Ecto neural progenitor cell (in vitro differentiated cells): Measurements from ENCODE around the gene SH3BGRL.
"Not testable (repeated sequence)": the region's sequence is repeated elsewhere in the genome, so short reads cannot be mapped to it uniquely, and the experiment has no call there.

Experiments used
- DNase-seq: peaks from one replicate; pipeline ENCODE4 v3.0.0-alpha.2; 2018; ENCODE audit warnings: low spot score

Gene SH3BGRL

GRCh38 chrX:81259714-81260395, 58.0 kb downstream of the SH3BGRL start:
- no peak for DNase-seq

GRCh38 chrX:81261576-81261975, 59.7 kb downstream of the SH3BGRL start:
- DNase-seq = no peak

- DNase-seq = no peak
Measured at GRCh38 chrX:81263059-81263458, 61.2 kb downstream of the SH3BGRL start.

GRCh38 chrX:81278616-81279015, 76.7 kb downstream of the SH3BGRL start:
- DNase-seq = no peak

GRCh38 chrX:81280148-81280547, 78.2 kb downstream of the SH3BGRL start:
- DNase-seq = no peak

DNA sequence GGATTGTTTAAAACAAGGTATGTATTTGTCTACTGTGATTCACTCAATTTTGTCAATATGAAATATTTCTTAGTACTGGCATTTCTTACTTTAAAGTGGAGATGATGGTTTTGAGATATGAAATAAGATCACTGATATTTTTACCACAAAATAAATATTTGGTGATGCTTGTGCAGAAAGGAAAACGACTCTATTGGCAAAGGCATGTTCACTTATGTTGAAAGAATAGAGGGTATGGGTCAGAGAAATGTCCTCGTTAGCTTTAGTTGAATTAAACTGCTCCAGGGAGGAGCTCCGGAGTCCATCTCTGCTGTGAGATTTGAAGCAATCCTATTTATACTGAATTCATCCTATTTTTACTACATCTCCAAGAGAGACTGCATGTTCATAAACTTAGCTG, 84.2 kb downstream of the SH3BGRL start:
- DNase-seq = no peak

DNA sequence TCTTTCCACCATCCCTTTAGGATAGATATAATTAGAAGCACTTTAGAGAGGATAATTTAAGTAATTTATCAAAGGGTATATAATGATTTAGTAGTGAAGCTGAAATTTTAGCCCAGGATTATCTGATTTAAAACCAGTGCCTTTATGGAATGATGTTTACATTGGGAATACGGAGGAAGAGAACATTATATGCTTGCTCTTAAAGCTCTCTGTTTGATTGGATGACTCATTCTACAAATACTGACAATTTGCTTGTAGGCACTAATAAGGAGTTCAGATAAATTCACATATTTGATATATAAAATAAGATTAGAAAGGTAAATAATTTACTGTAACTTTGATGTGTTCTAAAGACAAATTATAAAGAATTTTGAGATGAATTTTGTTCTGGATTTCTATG, 84.7 kb downstream of the SH3BGRL start:
- DNase-seq = no peak

- DNase-seq = no peak
Measured at GRCh38 chrX:81291996-81292395, 90.1 kb downstream of the SH3BGRL start.

DNA sequence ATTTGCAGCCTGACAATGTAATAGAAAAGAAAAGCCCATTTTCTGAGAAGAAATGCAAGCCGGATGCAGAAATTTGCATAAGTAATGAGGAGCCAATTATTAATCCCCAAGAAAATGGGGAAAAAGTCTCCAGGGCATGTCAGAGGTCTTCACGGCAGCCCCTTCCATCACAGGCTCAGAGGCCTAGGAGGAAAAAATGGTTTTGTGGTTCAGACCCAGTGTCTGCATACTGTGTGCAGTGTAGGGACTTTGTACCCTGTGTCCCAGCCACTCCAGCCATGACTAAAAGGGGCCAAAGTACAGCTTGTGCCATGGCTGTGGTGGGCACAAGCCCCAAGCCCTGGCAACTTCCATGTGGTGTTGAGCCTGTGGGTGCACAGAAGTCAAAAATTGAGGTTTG, 92.2 kb downstream of the SH3BGRL start:
- no peak for DNase-seq

DNA sequence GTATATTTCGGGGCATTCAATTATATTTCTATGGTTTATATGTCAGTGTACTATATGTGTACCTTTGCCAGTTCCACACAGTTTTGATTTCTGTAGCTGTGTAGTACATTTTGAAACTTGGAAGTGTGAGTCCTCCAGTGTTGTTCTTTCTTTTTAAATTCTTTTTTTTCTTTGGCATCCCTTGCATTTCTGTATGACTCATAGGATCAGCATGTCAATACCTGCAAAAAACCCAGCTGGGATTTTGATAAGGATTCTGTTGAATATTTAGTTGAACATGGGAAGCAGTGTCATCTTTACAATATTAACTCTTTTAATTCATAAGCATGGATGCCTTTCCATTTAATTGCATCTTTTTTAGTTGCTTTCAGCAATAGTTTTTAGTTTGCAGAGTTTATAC, 100.0 kb downstream of the SH3BGRL start:
- DNase-seq = no peak

DNA sequence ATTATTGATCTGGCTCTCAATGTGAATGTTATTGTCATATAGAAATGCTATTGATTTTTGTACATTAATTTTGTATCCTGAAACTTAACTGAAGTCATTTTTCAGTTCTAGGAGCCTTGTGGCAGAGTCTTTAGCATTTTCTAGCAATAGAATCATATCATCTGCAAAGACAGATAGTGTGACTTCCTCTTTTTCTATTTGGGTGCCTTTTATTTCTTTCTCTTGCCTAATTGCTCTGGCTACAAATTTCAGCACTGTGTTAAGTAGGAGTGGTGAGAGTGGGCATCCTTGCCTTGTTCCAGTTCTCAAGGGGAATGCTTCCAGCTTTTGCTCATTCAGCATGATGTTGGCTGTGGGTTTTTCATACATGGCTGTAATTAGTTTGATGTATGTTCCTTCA, 102.7 kb downstream of the SH3BGRL start:
- no peak for DNase-seq

GRCh38 chrX:81305240-81305639, 103.3 kb downstream of the SH3BGRL start:
- no peak for DNase-seq

GRCh38 chrX:81308086-81308829, 106.4 kb downstream of the SH3BGRL start:
- no peak for DNase-seq

- DNase-seq = no peak
Measured at GRCh38 chrX:81316163-81316562, 114.3 kb downstream of the SH3BGRL start.

DNA sequence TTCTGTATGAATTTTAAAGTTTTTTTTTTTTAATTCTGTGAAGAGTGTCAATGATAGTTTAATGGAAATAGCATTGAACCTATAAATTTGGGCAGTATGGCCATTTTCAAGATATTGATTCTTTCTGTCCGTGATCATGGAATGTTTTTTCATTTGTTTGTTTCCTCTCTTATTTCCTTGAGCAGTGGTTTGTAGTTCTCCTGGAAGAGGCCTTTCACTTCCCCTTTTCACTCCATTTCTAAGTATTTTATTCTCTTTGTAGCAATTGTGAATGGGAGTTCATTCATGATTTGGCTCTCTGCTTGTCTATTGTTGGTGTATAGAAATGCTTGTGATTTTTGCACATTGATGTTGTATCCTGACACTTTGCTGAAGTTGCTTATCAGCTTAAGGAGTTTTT, 129.8 kb downstream of the SH3BGRL start:
- DNase-seq = not testable (repeated sequence)

DNA sequence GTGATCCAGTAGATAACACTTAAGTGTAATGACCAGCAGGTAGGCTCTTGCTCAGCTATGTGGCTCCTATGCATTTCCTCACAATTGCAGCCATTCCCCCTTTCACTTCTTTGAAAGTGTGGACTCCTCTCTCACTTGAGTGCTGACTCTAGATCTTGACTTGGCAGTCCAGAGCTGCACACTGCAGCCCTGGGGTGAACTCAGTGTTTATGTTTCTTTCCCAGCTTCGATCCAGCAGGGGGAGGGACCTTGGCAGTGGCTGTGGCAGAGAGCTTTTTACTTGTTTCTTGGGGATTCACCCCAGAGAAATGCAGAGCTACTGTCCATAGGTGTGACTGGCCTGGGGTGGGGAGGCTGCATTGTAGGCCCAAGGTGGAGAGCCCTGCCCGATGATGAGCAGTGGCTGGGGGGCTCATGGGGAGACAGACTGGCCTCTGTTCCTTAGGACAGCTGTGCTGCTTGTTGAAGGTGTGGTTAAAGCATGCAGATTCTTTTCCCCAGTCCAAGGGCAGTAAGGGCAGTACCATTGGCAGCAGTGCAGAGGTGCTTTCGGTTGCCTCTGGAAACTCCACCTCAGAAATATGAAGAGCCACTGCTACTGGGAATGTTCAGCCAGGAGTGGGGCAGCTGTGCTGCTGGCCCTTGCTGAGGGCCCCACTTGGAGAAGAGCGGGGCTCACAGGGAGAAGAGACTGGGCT, 134.7 kb downstream of the SH3BGRL start:
- no peak for DNase-seq

GRCh38 chrX:81337805-81338204, 135.9 kb downstream of the SH3BGRL start:
- no peak for DNase-seq

DNA sequence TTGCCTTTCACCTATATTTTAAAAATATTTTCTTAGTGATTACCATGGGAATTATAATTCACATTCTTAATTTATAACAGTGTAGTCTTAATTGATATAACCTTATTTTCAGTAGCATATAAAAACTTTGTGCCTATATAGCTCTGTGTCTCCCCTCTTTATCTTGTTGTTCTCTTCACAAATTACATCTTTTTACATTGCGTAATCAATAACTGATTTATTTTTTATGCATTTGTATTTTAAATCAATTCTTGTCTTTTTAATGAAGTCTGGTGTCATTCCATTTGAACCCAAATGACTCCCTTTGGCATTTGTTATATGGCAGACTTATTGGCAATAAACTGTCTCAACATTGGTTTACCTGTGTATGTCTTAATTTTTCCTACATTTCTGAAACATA, 137.0 kb downstream of the SH3BGRL start:
- DNase-seq = no peak

- DNase-seq = not testable (repeated sequence)
Measured at GRCh38 chrX:81345296-81345695, 143.4 kb downstream of the SH3BGRL start.
